CD14-positive monocyte (primary cell): Measurements from ENCODE around the gene YBX2. TPM values are rescaled to one million over a fixed set of nuclear protein-coding genes. Genes with fewer than 3 reads are reported as not detected.

ENCODE experiments used
- DNase-seq, 3 donors: peaks; one replicate each; pipeline ENCODE4 v3.0.0-alpha.2; 2011 to 2022
- H2AFZ ChIP-seq: 2 replicates; pipeline ENCODE4 v1.6.0; 2012; ENCODE audit warnings: mild to moderate bottlenecking, low read depth, low read length, inconsistent platforms; ENCODE audit not compliant: insufficient read depth, poor library complexity, severe bottlenecking
- H3K27ac ChIP-seq, 2 donors: 1 replicate in 1 of 2; 2 replicates in 1 of 2; pipeline ENCODE4 v1.5.1; 2012 to 2013; ENCODE audit warnings: low read length in 2 of 2, control low read depth in 1 of 2, inconsistent platforms in 1 of 2, low read depth in 1 of 2, mild to moderate bottlenecking in 1 of 2
- H3K27me3 ChIP-seq, 2 donors: one replicate each; pipeline versions ENCODE4 v1.6.0 to v1.6.1; 2011 to 2013; ENCODE audit warnings: low read length in 2 of 2; ENCODE audit not compliant: control insufficient read depth in 2 of 2, insufficient read depth in 2 of 2
- H3K36me3 ChIP-seq, 2 donors: replicated peaks in 1 of 2; 1 replicate in 1 of 2; 2 replicates in 1 of 2; pipeline versions ENCODE4 v1.5.1 to v1.6.1; 2012 to 2013; ENCODE audit warnings: low read length in 2 of 2, control low read depth in 1 of 2, inconsistent platforms in 1 of 2, mild to moderate bottlenecking in 1 of 2; ENCODE audit not compliant: insufficient read depth in 2 of 2, control insufficient read depth in 1 of 2
- H3K4me1 ChIP-seq, 2 donors: 1 replicate in 1 of 2; 2 replicates in 1 of 2; pipeline versions ENCODE4 v1.5.1 to v1.6.1; 2012 to 2013; ENCODE audit warnings: low read length in 2 of 2, control low read depth in 1 of 2, inconsistent platforms in 1 of 2, mild to moderate bottlenecking in 1 of 2, moderate library complexity in 1 of 2; ENCODE audit not compliant: insufficient read depth in 2 of 2, control insufficient read depth in 1 of 2
- H3K4me2 ChIP-seq: replicated peaks from 2 replicates; pipeline ENCODE3; 2012; ENCODE audit warnings: low read length, moderate library complexity, mild to moderate bottlenecking; ENCODE audit not compliant: poor library complexity, severe bottlenecking; ENCODE audit errors: extremely low read depth
- H3K4me3 ChIP-seq, 3 experiments: fragments of 200-600 bp in 1 of 3; sonication (generic) in 1 of 3; replicated peaks in 1 of 3; 1 replicate in 2 of 3; 2 replicates in 1 of 3; pipeline ENCODE4 v1.5.1; 2011 to 2013; ENCODE audit warnings: low read length in 3 of 3, mild to moderate bottlenecking in 3 of 3, control low read depth in 2 of 3, low read depth in 2 of 3, inconsistent platforms in 1 of 3, moderate library complexity in 1 of 3
- H3K79me2 ChIP-seq: 2 replicates; pipeline ENCODE4 v1.6.0; 2012; ENCODE audit warnings: mild to moderate bottlenecking, control low read depth, inconsistent platforms, low read length, moderate library complexity; ENCODE audit not compliant: insufficient read depth
- H3K9ac ChIP-seq: 2 replicates; pipeline ENCODE4 v1.6.0; 2017; ENCODE audit warnings: low read length, mild to moderate bottlenecking; ENCODE audit not compliant: insufficient read depth, poor library complexity, severe bottlenecking
- H3K9me3 ChIP-seq, 2 donors: replicated peaks in 1 of 2; 1 replicate in 1 of 2; 2 replicates in 1 of 2; pipeline versions ENCODE4 v1.5.1 to v1.6.1; 2012 to 2013; ENCODE audit warnings: low read length in 2 of 2, control low read depth in 1 of 2; ENCODE audit not compliant: control insufficient read depth in 1 of 2, insufficient read depth in 1 of 2
- H4K20me1 ChIP-seq: 2 replicates; pipeline ENCODE4 v1.6.0; 2012; ENCODE audit warnings: mild to moderate bottlenecking, low read length, control low read depth, moderate library complexity; ENCODE audit not compliant: insufficient read depth
- H3K27ac Mint-ChIP-seq, 7 donors: one replicate each; pipeline ENCODE4 v1.8.0; 2020; ENCODE audit warnings: mild to moderate bottlenecking in 7 of 7, mixed read lengths in 7 of 7, moderate library complexity in 6 of 7, inconsistent platforms in 2 of 7
- H3K27me3 Mint-ChIP-seq, 3 donors: one replicate each; pipeline ENCODE4 v1.8.0; 2021 to 2022; ENCODE audit warnings: low read depth in 3 of 3, mild to moderate bottlenecking in 3 of 3, mixed read lengths in 3 of 3, moderate library complexity in 3 of 3, inconsistent platforms in 1 of 3
- H3K36me3 Mint-ChIP-seq, 2 donors: one replicate each; pipeline ENCODE4 v1.8.0; 2020; ENCODE audit warnings: mixed read lengths in 2 of 2, inconsistent platforms in 1 of 2, mild to moderate bottlenecking in 1 of 2
- H3K4me1 Mint-ChIP-seq: one replicate; pipeline ENCODE4 v1.8.0; 2020; ENCODE audit warnings: mild to moderate bottlenecking, mixed read lengths
- H3K4me3 Mint-ChIP-seq, 2 donors: one replicate each; pipeline ENCODE4 v1.8.0; 2020; ENCODE audit warnings: mild to moderate bottlenecking in 2 of 2, mixed read lengths in 2 of 2, moderate library complexity in 1 of 2
- H3K9me3 Mint-ChIP-seq, 7 donors: one replicate each; pipeline ENCODE4 v1.8.0; 2020 to 2022; ENCODE audit warnings: mixed read lengths in 7 of 7, mild to moderate bottlenecking in 6 of 7, moderate library complexity in 6 of 7, inconsistent platforms in 2 of 7
- CTCF ChIP-seq: fragments of 200-600 bp; IDR thresholded peaks from one replicate; pipeline ENCODE4 v1.8.0; 2022; ENCODE audit warnings: antibody characterized with exemption, mild to moderate bottlenecking
- WGBS: methylation state at CpG from one replicate; pipeline ENCODE4 v1.1.5; 2013; ENCODE audit warnings: missing lambda C conversion rate; ENCODE audit not compliant: insufficient coverage; 5-methylcytosine and 5-hydroxymethylcytosine counted together
- intact Hi-C, 2 donors: fragments of 100-400 bp; cut with micrococcal nuclease; formaldehyde crosslinking; loops; one replicate each; pipeline versions ENCODE4 v1.15.0 to v1.15.1; 2023
- polyA plus RNA-seq, 3 donors: library from polyadenylated mRNA; depleted of rRNA in 1 of 3; unstranded in 2 of 3; stranded (reverse) in 1 of 3; fragments of 300-500 nt in 2 of 3; fragments of >200 nt in 1 of 3; fragmentation: Illumina TruSeq in 2 of 3; gene quantifications; 1 replicate in 2 of 3; 2 replicates in 1 of 3; pipeline ENCODE4 v1.2.3, GENCODE V29; 2012 to 2021

The YBX2 gene
- polyA plus RNA-seq, 3 donors: not detected

DNA sequence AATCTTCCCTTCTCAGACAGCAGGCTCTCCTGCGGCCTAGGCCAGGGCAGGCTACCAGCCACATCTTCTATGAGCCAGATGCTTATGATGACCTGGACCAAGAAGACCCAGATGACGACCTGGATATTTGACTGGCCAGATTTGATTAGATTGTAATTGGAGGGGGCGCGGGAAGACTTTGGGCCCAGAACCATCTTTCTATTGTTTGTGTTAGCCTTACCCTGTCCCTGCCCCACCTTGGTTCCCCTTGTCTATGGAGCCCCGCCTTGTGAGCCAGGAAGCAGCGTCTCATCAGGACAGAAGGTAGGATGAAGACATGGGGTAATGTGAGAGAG is 34.9 kb downstream of the YBX2 start:
- TF ChIP-seq CTCF: no peak

GRCh38 chr17:7258731-7259554 is 35.5 kb downstream of the YBX2 start:
- intact Hi-C loops: loop anchor here in 1 of 2 donors (10.0 kb wide), 1 partner anchor 306 kb away; the partner anchor contains the start of gene SENP3
- WGBS: 46% methylated on average over 5 of the region's 7 CpGs
- DNase-seq: no peak

More for the DNA sequence above, 34.9 kb downstream of the YBX2 start:
- H3K27me3 ChIP-seq: peaks cover 20 to 34% of the 10 kb centered on the region in 2 donors
- H3K4me3 ChIP-seq: no peak overlapping the region
- peaks cover 0 to 7% of the 10 kb centered on the region in 2 donors for H3K9me3 ChIP-seq
- H4K20me1 ChIP-seq: no peaks in the 10 kb centered on the region
- Mint-ChIP-seq H3K4me1 (peaks cover 38% of the 10 kb centered on the region), H3K4me3 (no peak overlapping the region), H3K9me3 (peaks cover 0 to 12% (median 9%) of the 10 kb centered on the region in 7 donors), H3K27me3 (peaks cover 28 to 49% (median 46%) of the 10 kb centered on the region in 3 donors), H3K36me3 (peaks cover 38 to 56% of the 10 kb centered on the region in 2 donors), H3K27ac (no peak overlapping the region)
- peaks cover 23 to 49% of the 10 kb centered on the region in 2 donors for H3K36me3 ChIP-seq
- no peak overlapping the region for H3K4me2 ChIP-seq
- no peak for DNase-seq
- H3K27ac ChIP-seq: no peak overlapping the region
- peaks cover 31 to 45% of the 10 kb centered on the region in 2 donors for H3K4me1 ChIP-seq
- H3K79me2 ChIP-seq: peaks cover 3% of the 10 kb centered on the region
- 100% methylated on average over 3 of the region's 6 CpGs for WGBS
- H3K9ac ChIP-seq: no peak overlapping the region
- H2AFZ ChIP-seq: no peak overlapping the region
- intact Hi-C loops: loop anchor here in 1 of 2 donors (10.0 kb wide), 1 partner anchor 305 kb away; the partner anchor contains the start of gene SENP3

More at GRCh38 chr17:7258731-7259554, 35.5 kb downstream of the YBX2 start:
- Mint-ChIP-seq H3K9me3 (peaks cover 0 to 12% (median 9%) of the 10 kb centered on the region in 7 donors), H3K4me3 (no peak overlapping the region), H3K27me3 (peaks cover 22 to 43% (median 40%) of the 10 kb centered on the region in 3 donors), H3K36me3 (peaks cover 41 to 60% of the 10 kb centered on the region in 2 donors), H3K4me1 (peaks cover 36% of the 10 kb centered on the region), H3K27ac (no peak overlapping the region)
- Histone ChIP-seq H3K9me3 (peaks cover 0 to 7% of the 10 kb centered on the region in 2 donors), H3K79me2 (peaks cover 7% of the 10 kb centered on the region), H3K27me3 (peaks cover 19 to 29% of the 10 kb centered on the region in 2 donors), H2AFZ (no peak overlapping the region), H3K9ac (no peak overlapping the region), H3K27ac (no peak overlapping the region), H3K4me2 (no peak overlapping the region), H4K20me1 (no peaks in the 10 kb centered on the region), H3K4me3 (no peak overlapping the region), H3K36me3 (peaks cover 26 to 53% of the 10 kb centered on the region in 2 donors), H3K4me1 (peaks cover 31 to 45% of the 10 kb centered on the region in 2 donors)
- TF ChIP-seq CTCF: no peak
